Breast epithelium (tissue), 3 donors: Measurements from ENCODE around the gene TMEM38A.

Experiments
- POLR2A ChIP-seq: fragments of 450-650 bp; IDR thresholded peaks from one replicate; pipeline ENCODE4 v1.6.1; 2016; ENCODE audit warnings: antibody characterized with exemption, mild to moderate bottlenecking, moderate library complexity
- TF ChIP-seq, protein P1 (sequence below), 3 donors: fragments of 450-650 bp; IDR thresholded peaks; one replicate each; pipeline ENCODE4 v1.5.1; 2016 to 2017; ENCODE audit warnings: antibody characterized with exemption in 3 of 3, mild to moderate bottlenecking in 3 of 3, moderate library complexity in 3 of 3

GRCh38 chr19:16721051-16721450 is 60.1 kb downstream of the TMEM38A start:
- TF ChIP-seq, protein P1, sequence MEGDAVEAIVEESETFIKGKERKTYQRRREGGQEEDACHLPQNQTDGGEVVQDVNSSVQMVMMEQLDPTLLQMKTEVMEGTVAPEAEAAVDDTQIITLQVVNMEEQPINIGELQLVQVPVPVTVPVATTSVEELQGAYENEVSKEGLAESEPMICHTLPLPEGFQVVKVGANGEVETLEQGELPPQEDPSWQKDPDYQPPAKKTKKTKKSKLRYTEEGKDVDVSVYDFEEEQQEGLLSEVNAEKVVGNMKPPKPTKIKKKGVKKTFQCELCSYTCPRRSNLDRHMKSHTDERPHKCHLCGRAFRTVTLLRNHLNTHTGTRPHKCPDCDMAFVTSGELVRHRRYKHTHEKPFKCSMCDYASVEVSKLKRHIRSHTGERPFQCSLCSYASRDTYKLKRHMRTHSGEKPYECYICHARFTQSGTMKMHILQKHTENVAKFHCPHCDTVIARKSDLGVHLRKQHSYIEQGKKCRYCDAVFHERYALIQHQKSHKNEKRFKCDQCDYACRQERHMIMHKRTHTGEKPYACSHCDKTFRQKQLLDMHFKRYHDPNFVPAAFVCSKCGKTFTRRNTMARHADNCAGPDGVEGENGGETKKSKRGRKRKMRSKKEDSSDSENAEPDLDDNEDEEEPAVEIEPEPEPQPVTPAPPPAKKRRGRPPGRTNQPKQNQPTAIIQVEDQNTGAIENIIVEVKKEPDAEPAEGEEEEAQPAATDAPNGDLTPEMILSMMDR (IDR thresholded peaks at IDR 0.05): no peak
- TF ChIP-seq POLR2A: no peak
